ENCODE measurements around the gene GRID1.

- no peak for TF ChIP-seq POLR2A (IDR thresholded peaks at IDR 0.05; ENCODE audit: low read length)
- TF ChIP-seq GATA1 (IDR thresholded peaks at IDR 0.05; ENCODE audit: low read depth, low read length): no peak
Observed at GRCh38 chr10:86295351-86295750, 71.2 kb downstream of the GRID1 start.

All from erythroblast (primary cell).